Panc1 (cell line): ENCODE measurements around the gene PDXK. TPM values are rescaled to one million over a fixed set of nuclear protein-coding genes. Genes with fewer than 3 reads are reported as not detected.

Experiments used
- ATAC-seq: fragments of 200-7000 bp; cut with Tn5 transposase; 2 replicates; pipeline ENCODE4 v1.9.1; 2020; ENCODE audit warnings: mild to moderate bottlenecking, moderate library complexity
- BruUV-seq: library from RNA; stranded (reverse); fragments of 400-500 nt; replicated peaks from 2 replicates; lab custom pipeline; 2021; lab: Mats Ljungman, UMichigan
- CTCF ChIA-PET: fragments of 300-600 bp; sonication (Branson Sonifier 250); formaldehyde crosslinking; loops from one replicate; lab custom pipeline; 2022; ENCODE audit warnings: antibody characterized with exemption; lab: Charles Lee
- POLR2A ChIA-PET: fragments of 300-600 bp; sonication (Branson Sonifier 250); formaldehyde crosslinking; loops from one replicate; lab custom pipeline; 2022; ENCODE audit warnings: antibody characterized with exemption; lab: Charles Lee
- DNase-seq: peaks from one replicate; pipeline ENCODE4 v3.0.0-alpha.2; 2010; ENCODE audit warnings: low read depth, low spot score
- H3K27ac ChIP-seq: 2 replicates; pipeline ENCODE4 v1.5.1; 2011; ENCODE audit warnings: mild to moderate bottlenecking, low read length, inconsistent platforms
- H3K27me3 ChIP-seq: fragments of 200-500 bp; sonication (Bioruptor generic); 2 replicates; pipeline ENCODE4 v1.6.0; 2014; ENCODE audit warnings: low read length, inconsistent platforms; ENCODE audit not compliant: control insufficient read depth, insufficient read depth
- H3K36me3 ChIP-seq: fragments of 200-500 bp; sonication (Bioruptor generic); 2 replicates; pipeline ENCODE4 v1.5.1; 2014; ENCODE audit warnings: inconsistent platforms, mild to moderate bottlenecking, low read length, moderate library complexity; ENCODE audit not compliant: control insufficient read depth, insufficient read depth
- H3K4me1 ChIP-seq: 2 replicates; pipeline ENCODE4 v1.5.1; 2011; ENCODE audit warnings: inconsistent platforms, mild to moderate bottlenecking, low read length, moderate library complexity; ENCODE audit not compliant: control insufficient read depth, insufficient read depth
- H3K4me3 ChIP-seq, 2 experiments: 2 replicates each; pipeline ENCODE4 v1.5.1; 2011 to 2012; ENCODE audit warnings: low read depth in 2 of 2, low read length in 2 of 2, mild to moderate bottlenecking in 2 of 2, inconsistent platforms in 1 of 2, moderate library complexity in 1 of 2
- H3K9me3 ChIP-seq: fragments of 200-500 bp; sonication (Bioruptor generic); 2 replicates; pipeline ENCODE4 v1.5.1; 2014; ENCODE audit warnings: low read depth, mild to moderate bottlenecking, inconsistent platforms, low read length, moderate library complexity; ENCODE audit not compliant: control insufficient read depth, insufficient read depth
- CTCF ChIP-seq: fragments of 450-650 bp; IDR thresholded peaks from 2 replicates; pipeline ENCODE4 v1.5.1; 2017; ENCODE audit warnings: mild to moderate bottlenecking
- POLR2AphosphoS5 ChIP-seq: IDR thresholded peaks from 2 replicates; pipeline ENCODE4 v1.6.1; 2012; ENCODE audit warnings: mild to moderate bottlenecking, low read depth, low read length, moderate library complexity
- REST ChIP-seq, 2 experiments: IDR thresholded peaks; 2 replicates each; pipeline ENCODE4 v1.6.1; 2011 to 2012; ENCODE audit warnings: low read depth in 2 of 2, control low read depth in 1 of 2, low read length in 1 of 2, mild to moderate bottlenecking in 1 of 2, moderate library complexity in 1 of 2; ENCODE audit not compliant: insufficient read depth in 1 of 2
- SIN3A ChIP-seq: IDR thresholded peaks from 2 replicates; pipeline ENCODE4 v1.6.1; 2012; ENCODE audit warnings: low read depth, mild to moderate bottlenecking, low read length, moderate library complexity, borderline replicate concordance; ENCODE audit not compliant: insufficient read depth
- TCF7L2 ChIP-seq: IDR thresholded peaks from 2 replicates; pipeline ENCODE4 v1.6.1; 2011; ENCODE audit warnings: mild to moderate bottlenecking, low read depth, low read length, inconsistent platforms
- in situ Hi-C: cut with HindIII; loops from 2 replicates; pipeline ENCODE4 v1.10.0; 2016; ENCODE audit warnings: low sequenced_read_pairs, low pct_unique_long_range_greater_than_20kb
- intact Hi-C: fragments of 100-400 bp; cut with micrococcal nuclease; formaldehyde crosslinking; loops from one replicate; pipeline ENCODE4 v1.10.0; 2022; ENCODE audit not compliant: unreplicated experiment
- total RNA-seq: library from RNA; stranded (reverse); gene quantifications from one replicate; pipeline ENCODE4 v1.2.1, GENCODE V29; 2021; ENCODE audit not compliant: unreplicated experiment

The PDXK gene
- total RNA-seq, 1 experiment from 2014 or later = 184 TPM

- no peak for TF ChIP-seq SIN3A
- no peak for TF ChIP-seq CTCF
- no peak for TF ChIP-seq POLR2AphosphoS5
- no peak for TF ChIP-seq REST (IDR thresholded peaks at IDR 0.05; ENCODE audit: insufficient read depth in 1 of 2, low read depth in 2 of 2, low read length in 1 of 2)
- TF ChIP-seq TCF7L2 = no peak
- POLR2A ChIA-PET = no interaction called here
- CTCF ChIA-PET = no interaction called here
- intact Hi-C loops = no loop called here
- no TSS peak for BruUV-seq
- Histone ChIP-seq H3K4me1 (0 out of 2 replicates have a peak, but pooled peaks cover 6% of the 10 kb centered on the region), H3K27ac (no peak overlapping the region), H3K36me3 (peaks cover 5% of the 10 kb centered on the region; the same call in 1 of the 2 replicates), H3K27me3 (no peaks in the 10 kb centered on the region), H3K9me3 (no peaks in the 10 kb centered on the region), H3K4me3 (no peak overlapping the region)
- DNase-seq (no peak), ATAC-seq (no peak)
- in situ Hi-C loops = no loop called here
Measured at GRCh38 chr21:43794857-43795256, 75.9 kb downstream of the PDXK start.

- TF ChIP-seq CTCF = no peak
- no peak for TF ChIP-seq SIN3A
- no peak for TF ChIP-seq TCF7L2
- TF ChIP-seq POLR2AphosphoS5 = no peak
- TF ChIP-seq REST (IDR thresholded peaks at IDR 0.05; ENCODE audit: insufficient read depth in 1 of 2, low read depth in 2 of 2, low read length in 1 of 2) = no peak
- in situ Hi-C loops (no loop called here), intact Hi-C loops (no loop called here)
- Histone ChIP-seq H3K27ac (no peak overlapping the region), H3K27me3 (no peaks in the 10 kb centered on the region), H3K9me3 (no peaks in the 10 kb centered on the region), H3K36me3 (peaks cover 3% of the 10 kb centered on the region; the same call in 1 of the 2 replicates), H3K4me3 (no peak overlapping the region), H3K4me1 (no peaks in the 10 kb centered on the region)
- ChIA-PET CTCF (no interaction called here), POLR2A (no interaction called here)
- ATAC-seq = no peak
- BruUV-seq = no TSS peak
- DNase-seq = no peak
Measured at GRCh38 chr21:43797415-43797814, 78.5 kb downstream of the PDXK start.
